Parathyroid adenoma (tissue), 2 donors: Measurements from ENCODE around the gene MFF.

Source experiments
- H2AFZ ChIP-seq: fragments of 300-600 bp; sonication (generic); one replicate; pipeline ENCODE4 v1.7.0; 2017; ENCODE audit warnings: antibody characterized with exemption, mild to moderate bottlenecking
- H3K27ac ChIP-seq: fragments of 300-600 bp; sonication (generic); one replicate; pipeline ENCODE4 v1.7.0; 2017
- H3K27me3 ChIP-seq: fragments of 300-600 bp; sonication (generic); one replicate; pipeline ENCODE4 v1.7.0; 2017; ENCODE audit warnings: low read length; ENCODE audit not compliant: control insufficient read depth, insufficient read depth
- H3K36me3 ChIP-seq: fragments of 300-600 bp; sonication (generic); one replicate; pipeline ENCODE4 v1.7.0; 2017; ENCODE audit warnings: low read length; ENCODE audit not compliant: control insufficient read depth, insufficient read depth
- H3K4me1 ChIP-seq: fragments of 300-600 bp; sonication (generic); one replicate; pipeline ENCODE4 v1.7.0; 2017; ENCODE audit warnings: control low read depth
- H3K4me2 ChIP-seq: fragments of 300-600 bp; sonication (generic); one replicate; pipeline ENCODE4 v1.7.0; 2017; ENCODE audit warnings: low read length
- H3K4me3 ChIP-seq: fragments of 300-600 bp; sonication (generic); one replicate; pipeline ENCODE4 v1.7.0; 2017; ENCODE audit warnings: low read depth, low read length
- H3K79me2 ChIP-seq: fragments of 300-600 bp; sonication (generic); one replicate; pipeline ENCODE4 v1.7.0; 2017; ENCODE audit warnings: control low read depth
- H3K9ac ChIP-seq: fragments of 300-600 bp; sonication (generic); one replicate; pipeline ENCODE4 v1.7.0; 2017; ENCODE audit warnings: mild to moderate bottlenecking
- H3K9me3 ChIP-seq: fragments of 300-600 bp; sonication (generic); one replicate; pipeline ENCODE4 v1.7.0; 2017; ENCODE audit warnings: low read length; ENCODE audit not compliant: control insufficient read depth
- TF ChIP-seq, protein P1 (sequence below): fragments of 300-600 bp; sonication (generic); IDR thresholded peaks from one replicate; pipeline ENCODE4 v1.7.0; 2017; ENCODE audit warnings: antibody characterized with exemption, mild to moderate bottlenecking
- donor health status: primary hyperparathyroidism.

MFF gene

DNA sequence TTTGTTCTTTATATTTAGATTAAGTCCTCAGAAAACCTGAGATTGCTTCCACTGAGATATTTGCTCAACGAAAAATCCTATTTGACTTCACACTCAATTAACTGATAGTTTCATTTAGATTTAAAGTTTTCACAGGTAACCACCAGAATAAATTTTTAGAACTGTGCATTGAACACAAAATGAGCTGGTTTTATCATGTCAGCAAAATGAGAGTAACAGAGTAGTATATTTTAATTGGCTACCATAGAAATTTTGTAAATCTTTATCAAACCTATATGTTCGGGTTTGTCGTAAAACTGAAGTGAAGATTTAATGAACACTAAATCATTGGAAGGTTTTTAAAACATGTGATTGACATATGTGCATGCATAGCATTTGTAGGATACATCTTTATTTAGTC, 32.7 kb upstream of the MFF start:
- H3K4me1 ChIP-seq, result no peaks in the 10 kb centered on the region
- no peak overlapping the region for H3K4me3 ChIP-seq
- no peak overlapping the region for H3K4me2 ChIP-seq
- no peaks in the 10 kb centered on the region for H3K79me2 ChIP-seq
- no peaks in the 10 kb centered on the region for H3K9me3 ChIP-seq
- H3K36me3 ChIP-seq, result no peaks in the 10 kb centered on the region
- TF ChIP-seq, protein P1, sequence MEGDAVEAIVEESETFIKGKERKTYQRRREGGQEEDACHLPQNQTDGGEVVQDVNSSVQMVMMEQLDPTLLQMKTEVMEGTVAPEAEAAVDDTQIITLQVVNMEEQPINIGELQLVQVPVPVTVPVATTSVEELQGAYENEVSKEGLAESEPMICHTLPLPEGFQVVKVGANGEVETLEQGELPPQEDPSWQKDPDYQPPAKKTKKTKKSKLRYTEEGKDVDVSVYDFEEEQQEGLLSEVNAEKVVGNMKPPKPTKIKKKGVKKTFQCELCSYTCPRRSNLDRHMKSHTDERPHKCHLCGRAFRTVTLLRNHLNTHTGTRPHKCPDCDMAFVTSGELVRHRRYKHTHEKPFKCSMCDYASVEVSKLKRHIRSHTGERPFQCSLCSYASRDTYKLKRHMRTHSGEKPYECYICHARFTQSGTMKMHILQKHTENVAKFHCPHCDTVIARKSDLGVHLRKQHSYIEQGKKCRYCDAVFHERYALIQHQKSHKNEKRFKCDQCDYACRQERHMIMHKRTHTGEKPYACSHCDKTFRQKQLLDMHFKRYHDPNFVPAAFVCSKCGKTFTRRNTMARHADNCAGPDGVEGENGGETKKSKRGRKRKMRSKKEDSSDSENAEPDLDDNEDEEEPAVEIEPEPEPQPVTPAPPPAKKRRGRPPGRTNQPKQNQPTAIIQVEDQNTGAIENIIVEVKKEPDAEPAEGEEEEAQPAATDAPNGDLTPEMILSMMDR, result no peak
- no peak overlapping the region for H3K27ac ChIP-seq
- no peak overlapping the region for H2AFZ ChIP-seq
- no peaks in the 10 kb centered on the region for H3K27me3 ChIP-seq
- no peak overlapping the region for H3K9ac ChIP-seq

DNA sequence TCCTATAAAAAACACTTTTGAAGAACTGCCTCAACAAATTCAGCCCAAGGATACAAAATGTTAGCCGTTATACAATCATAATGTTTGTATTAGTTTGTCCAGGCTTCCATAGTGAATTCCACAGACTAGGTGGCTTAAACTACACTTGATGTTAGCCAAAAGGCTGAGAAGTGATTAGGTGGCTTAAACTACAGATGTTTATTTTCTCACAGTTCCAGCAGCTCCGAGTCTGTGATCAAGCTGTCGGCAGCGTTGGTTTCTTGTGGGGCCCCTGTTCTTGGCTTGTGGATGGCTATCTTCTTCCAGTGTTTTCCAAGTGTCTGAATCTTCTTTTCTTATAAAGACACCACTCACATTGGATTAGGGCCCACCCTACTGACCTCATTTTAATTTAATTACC, 31.5 kb upstream of the MFF start:
- Histone ChIP-seq H3K9ac (no peak overlapping the region), H2AFZ (no peak overlapping the region), H3K9me3 (no peaks in the 10 kb centered on the region), H3K27ac (no peak overlapping the region), H3K4me2 (no peak overlapping the region), H3K27me3 (no peaks in the 10 kb centered on the region), H3K79me2 (no peaks in the 10 kb centered on the region), H3K4me3 (no peak overlapping the region), H3K4me1 (no peaks in the 10 kb centered on the region), H3K36me3 (no peaks in the 10 kb centered on the region)
- TF ChIP-seq, protein P1, result no peak

DNA sequence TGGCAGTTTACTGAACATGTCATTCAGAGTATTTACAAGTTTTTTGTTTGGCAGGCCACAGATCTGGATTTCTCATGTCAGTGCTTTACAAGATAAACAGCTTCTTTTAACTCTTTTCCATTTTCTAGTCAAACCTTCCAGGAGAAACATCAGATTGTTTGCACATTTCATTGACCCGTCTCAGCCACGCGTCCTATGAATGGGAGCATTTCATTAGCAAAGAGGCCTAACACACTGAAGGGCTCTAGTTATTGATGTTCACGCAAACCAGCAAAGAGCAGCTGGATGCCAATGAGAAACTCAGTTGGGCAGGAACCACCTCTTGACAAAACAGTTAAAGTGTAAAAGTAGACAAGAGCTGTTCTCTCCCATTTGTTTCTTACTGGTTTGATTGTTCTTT, 29.2 kb upstream of the MFF start:
- TF ChIP-seq, protein P1, result no peak
- Histone ChIP-seq H3K9ac (no peak overlapping the region), H3K27me3 (no peaks in the 10 kb centered on the region), H3K79me2 (no peaks in the 10 kb centered on the region), H2AFZ (no peak overlapping the region), H3K4me3 (no peak overlapping the region), H3K27ac (no peak overlapping the region), H3K4me1 (no peaks in the 10 kb centered on the region), H3K9me3 (no peaks in the 10 kb centered on the region), H3K36me3 (no peaks in the 10 kb centered on the region), H3K4me2 (no peak overlapping the region)

DNA sequence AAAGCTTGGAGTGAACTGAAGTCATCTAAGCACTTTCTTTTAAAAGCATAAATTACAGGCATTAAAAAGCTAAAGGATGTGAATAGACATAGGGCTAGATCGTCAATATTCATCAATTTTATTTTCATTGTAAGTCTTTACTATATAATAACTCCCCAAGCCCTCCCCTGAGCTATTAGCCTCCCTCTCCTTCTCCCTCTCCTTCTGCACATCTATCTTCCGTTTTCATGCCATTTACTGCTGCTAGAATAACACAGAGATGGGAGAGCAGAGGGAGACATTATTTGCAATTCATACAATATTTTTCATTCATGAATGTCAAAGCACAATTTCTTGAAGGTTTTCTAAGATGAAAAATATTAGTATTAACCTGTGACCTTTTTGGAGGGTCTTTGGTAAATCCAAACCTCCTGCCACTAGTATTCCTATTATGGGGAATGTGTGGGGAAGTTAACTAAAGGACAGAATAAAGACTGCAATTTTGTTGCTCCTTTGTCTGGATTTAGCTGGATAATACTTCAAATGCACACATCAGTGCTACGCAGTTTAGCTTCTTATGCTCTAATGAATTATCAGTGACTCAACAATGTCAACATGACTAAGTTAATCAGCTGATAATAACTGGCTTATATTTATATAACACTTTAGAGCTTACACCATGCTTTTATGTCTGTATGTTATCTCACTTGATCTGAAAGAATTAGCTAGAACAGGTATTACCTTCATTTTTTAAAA, 28.2 kb upstream of the MFF start:
- H3K36me3 ChIP-seq, result no peaks in the 10 kb centered on the region
- no peaks in the 10 kb centered on the region for H3K79me2 ChIP-seq
- no peaks in the 10 kb centered on the region for H3K9me3 ChIP-seq
- H3K27me3 ChIP-seq, result no peaks in the 10 kb centered on the region
- H3K4me2 ChIP-seq, result no peak overlapping the region
- TF ChIP-seq, protein P1, result no peak
- H3K9ac ChIP-seq, result no peak overlapping the region
- H3K4me3 ChIP-seq, result no peak overlapping the region
- H2AFZ ChIP-seq, result no peak overlapping the region
- no peaks in the 10 kb centered on the region for H3K4me1 ChIP-seq
- H3K27ac ChIP-seq, result no peak overlapping the region

DNA sequence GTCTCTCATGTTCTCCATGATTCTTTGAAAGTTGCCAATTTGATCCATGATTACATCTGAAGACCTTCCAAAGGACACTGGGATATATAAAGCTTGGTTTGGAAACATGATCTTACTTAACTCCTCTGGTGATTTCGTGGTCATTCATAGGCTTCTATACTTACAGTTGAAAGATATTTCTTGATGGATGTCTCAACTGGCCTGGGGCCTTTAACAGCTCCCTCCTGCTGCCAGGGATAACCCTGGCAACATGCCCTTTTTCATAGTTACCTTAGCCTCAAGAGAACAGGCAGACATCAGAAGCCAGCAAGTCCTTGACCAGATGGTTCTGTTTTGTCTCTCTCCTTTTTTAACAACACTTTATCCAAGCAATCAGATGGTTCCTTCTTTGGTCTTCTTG, 23.5 kb upstream of the MFF start:
- Histone ChIP-seq H3K4me2 (no peak overlapping the region), H3K4me3 (no peak overlapping the region), H3K36me3 (no peaks in the 10 kb centered on the region), H3K79me2 (no peaks in the 10 kb centered on the region), H3K9me3 (no peaks in the 10 kb centered on the region), H2AFZ (no peak overlapping the region), H3K9ac (no peak overlapping the region), H3K27ac (no peak overlapping the region), H3K27me3 (no peaks in the 10 kb centered on the region), H3K4me1 (no peaks in the 10 kb centered on the region)
- TF ChIP-seq, protein P1, result no peak
